ENCODE measurements around the gene ADCY9.

The ADCY9 gene

GRCh38 chr16:3999479-4000325, 116.5 kb downstream of the ADCY9 start:
- peak; percentile 78 for DNase-seq

DNA sequence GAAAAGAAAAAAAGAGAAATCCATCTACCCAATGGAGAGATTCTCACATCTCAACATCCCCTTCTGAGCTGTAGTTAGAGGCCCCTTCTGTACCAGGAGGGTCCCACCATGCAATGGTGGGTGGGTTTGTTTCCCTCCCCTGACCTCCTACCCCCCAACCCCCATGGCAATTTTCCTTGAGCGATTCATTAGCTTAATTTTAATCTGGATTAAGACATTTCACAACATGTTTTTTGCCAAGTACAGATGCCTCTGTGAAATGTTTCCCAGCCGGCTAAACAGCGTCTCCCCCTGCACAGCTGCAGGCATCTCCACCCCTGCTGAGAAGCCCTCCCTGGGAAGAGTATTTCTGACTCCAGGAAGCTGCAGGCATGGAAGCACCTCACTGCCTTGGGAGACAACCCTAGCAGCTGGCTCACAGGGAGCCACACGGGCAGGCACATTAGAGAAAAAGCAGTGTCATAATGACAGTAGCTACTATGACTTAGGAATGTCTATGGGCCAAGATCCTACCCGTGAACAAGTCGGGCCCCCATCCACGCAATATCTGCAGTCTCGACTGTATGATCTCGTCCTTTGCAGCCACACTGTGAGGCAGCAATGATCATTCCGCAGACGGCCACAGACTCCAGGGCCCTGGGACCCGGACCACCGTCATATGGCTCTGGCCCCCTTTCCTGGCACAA, 117.3 kb downstream of the ADCY9 start:
- no peak for DNase-seq

GRCh38 chr16:3997231-3997841, 118.9 kb downstream of the ADCY9 start:
- DNase-seq: no peak

DNA sequence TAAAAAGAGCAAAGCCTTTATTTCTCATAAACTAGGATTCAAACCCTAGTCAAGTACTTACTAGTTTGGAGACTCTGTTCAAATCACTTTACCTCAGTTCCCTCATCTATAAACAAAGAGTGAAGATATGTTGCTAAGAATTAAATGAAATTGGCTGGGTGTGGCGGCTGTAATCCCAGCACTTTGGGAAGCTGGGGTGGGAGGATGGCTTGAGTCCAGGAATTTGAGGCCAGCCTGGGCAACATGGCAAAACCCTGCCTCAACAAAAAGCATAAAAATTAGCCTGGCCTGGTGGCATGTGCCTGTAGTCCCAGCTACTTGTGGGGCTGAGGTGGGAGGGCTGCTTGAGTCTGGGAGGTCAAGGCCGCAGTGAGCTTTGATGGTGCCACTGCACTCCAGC, 121.2 kb downstream of the ADCY9 start:
- DNase-seq: no peak

GRCh38 chr16:3993052-3993785, 123.0 kb downstream of the ADCY9 start:
- DNase-seq: no peak

DNA sequence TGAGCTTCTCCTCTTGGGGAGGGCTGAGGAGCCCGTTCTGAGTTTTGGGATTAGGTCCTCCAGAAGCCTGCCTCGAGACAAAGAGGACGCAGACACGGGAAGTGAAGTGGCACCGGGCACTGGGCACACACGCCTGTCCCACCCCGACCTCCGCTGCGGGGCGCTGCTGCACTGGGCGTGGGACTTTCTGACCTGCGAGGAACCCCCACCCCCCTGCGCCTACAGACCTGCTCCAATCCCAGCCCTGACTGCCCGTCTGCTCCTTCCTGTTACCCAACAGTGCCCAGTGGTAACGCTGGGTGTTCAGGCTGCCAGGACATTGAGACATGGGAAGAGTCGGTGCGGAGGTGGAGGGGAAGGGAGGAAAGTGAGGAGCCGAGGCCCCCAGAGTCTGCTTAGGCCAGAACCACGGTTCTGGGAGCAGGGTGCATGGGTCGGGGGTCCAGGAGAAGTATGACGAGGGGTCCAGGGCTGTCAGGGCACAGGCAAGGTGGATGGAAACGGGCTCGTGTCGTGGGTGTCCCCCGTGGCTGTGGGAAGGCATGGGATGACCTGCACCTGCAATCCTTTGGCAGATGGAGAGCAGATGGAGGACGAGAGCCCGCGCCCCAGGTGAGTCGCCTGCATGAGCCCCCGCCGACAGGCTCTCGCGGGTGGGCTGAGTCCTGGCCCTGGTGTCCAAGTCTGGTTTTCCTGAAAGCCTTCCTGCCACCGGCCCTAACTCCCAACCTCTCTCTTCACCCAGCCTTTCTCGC, 123.8 kb downstream of the ADCY9 start:
- DNase-seq: peak; percentile 67

DNA sequence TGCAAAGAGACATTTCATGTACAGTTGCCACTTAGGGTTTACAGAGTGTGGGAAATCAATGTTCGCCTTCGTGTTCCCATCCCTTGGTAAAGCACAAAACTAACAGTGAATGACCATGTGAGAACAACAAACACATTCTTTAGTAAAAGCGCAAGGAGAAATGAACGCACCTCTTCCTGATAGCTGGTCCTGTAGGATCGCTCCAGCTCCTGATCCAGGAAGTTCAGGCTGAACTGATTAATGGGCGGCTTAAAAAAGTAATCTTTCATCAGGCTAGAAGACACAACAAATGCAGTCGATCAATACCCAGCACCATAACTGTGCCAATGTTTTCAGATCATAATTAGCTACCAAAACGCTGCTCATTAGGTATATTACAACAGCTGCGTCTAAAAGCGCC, 127.4 kb downstream of the ADCY9 start:
- DNase-seq: no peak

- DNase-seq: no peak
Measured at GRCh38 chr16:3988011-3988410, 128.2 kb downstream of the ADCY9 start.

GRCh38 chr16:3987231-3987630, 129.0 kb downstream of the ADCY9 start:
- DNase-seq: no peak

DNA sequence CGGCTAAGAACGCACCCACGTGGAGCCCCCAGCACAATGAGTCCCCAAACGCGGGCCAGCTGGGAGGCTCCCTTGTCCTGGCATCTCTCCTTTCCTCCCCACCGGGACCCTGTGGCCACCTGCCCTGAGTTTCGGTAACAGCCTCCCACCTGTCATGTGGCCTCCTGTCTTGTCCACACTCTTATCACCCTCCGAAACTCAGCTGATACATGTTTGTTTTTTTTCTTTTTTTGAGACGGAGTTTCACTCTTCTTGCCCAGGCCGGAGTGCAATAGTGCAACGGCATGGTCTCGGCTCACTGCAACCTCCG, 130.1 kb downstream of the ADCY9 start:
- no peak for DNase-seq

DNA sequence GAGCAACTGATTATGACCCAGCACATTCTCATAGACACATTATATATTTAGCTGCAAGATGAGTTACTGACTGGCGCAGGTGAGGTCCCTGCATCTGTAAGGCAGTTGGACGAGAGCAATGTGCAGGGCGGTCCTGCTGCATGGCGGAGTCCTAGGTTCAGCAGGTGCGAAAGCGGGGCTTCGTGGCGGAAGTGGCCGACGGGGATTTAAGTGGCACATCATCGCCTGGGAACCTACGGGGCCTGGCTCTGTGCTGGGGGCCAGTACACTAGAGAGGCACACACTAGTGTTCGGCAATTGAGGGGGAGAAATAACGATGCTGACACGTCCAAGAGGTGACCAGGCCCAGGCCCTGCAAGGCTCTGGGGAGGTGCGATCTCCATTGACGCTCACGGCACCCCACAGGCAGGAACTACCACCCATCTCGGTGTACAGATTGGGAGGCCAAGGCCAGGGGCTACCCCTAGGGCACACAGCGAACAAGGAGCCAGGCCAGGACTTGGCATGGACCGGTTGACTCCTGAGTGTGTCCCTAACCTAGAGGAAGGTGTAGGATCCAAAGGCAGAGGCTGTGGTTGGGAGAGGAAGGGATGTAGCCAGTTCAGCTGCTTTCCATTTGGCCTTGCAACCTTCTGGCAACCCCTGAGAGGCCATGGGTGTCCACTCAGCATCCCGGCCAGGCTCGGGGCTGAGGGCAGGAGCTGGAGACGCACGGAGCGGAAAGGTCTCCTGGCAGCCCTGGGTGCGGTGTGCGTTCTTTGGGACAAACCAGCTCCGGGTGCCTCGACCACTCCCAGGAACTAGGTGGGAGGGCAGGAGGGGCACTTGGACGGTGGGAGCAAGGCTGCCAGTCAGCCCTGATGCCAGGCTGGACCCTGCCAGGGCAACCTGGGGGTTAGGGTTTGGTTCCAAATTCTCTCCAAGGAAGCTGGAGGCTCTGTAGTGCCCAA, 131.9 kb downstream of the ADCY9 start:
- DNase-seq: no peak

- peak; percentile 95 for DNase-seq
Measured at GRCh38 chr16:3983081-3983520, 133.1 kb downstream of the ADCY9 start.

DNA sequence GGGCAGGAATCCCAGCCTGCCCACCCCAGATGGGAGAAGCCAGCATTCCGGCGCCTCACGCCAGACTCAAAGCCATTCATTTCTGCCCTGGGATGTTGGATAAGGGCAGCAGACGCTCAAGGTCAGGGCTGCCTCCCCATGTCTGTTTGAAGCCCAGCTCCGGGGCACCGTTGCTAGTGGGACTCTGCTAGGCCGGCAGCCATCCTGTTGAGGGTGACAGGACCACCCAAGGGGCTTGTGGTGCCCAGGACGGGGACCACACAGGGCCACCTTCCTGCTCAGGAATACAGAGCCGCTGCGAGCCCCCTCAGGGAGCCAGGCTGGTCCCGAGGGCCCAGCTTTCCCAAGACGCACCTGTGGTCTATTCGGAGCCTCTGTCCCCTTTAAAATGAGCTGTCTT, 134.0 kb downstream of the ADCY9 start:
- DNase-seq: no peak

- no peak for DNase-seq
Measured at GRCh38 chr16:3980253-3981111, 135.8 kb downstream of the ADCY9 start.

- no peak for DNase-seq
Measured at GRCh38 chr16:3979518-3979917, 136.7 kb downstream of the ADCY9 start.

GRCh38 chr16:3979070-3979469, 137.2 kb downstream of the ADCY9 start:
- no peak for DNase-seq

DNA sequence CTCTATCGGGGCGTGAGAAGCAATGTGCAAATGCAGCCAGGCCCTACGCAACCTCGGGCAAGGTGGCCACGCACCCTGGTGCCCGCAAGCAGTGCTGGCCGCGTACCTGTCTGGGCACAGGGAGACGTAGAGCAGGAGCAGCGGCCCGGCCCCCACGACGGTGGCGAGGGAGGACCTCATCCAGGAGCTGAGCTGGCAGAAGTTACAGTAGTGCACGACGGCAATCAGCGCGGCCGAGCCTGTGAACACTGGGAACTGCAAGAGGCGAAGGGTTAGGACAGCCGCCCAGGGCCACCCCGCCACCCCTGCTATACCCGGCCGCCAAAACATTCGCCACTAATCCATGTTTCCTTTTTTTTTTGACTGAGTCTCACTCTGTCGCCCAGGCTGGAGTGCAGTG, 138.9 kb downstream of the ADCY9 start:
- no peak for DNase-seq

DNA sequence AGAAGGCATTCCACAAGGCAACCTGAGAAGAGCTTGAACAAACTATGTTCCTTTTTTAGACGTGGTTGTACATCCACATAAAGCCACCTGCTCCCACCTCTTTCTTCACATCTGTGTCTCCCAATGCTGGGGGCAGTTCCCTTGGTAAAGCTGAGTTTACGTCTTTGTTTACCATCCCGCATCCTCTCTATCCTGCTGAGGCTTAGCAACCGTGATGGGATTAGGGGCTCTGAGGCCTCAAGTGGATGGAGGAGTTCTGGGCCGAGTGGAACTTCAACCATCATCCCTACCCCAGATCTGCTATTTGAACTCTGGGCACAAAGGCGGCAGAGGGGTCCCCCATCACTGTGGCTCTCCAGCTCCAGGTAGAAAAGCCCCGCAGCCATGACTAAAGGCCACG, 141.5 kb downstream of the ADCY9 start:
- no peak for DNase-seq

DNA sequence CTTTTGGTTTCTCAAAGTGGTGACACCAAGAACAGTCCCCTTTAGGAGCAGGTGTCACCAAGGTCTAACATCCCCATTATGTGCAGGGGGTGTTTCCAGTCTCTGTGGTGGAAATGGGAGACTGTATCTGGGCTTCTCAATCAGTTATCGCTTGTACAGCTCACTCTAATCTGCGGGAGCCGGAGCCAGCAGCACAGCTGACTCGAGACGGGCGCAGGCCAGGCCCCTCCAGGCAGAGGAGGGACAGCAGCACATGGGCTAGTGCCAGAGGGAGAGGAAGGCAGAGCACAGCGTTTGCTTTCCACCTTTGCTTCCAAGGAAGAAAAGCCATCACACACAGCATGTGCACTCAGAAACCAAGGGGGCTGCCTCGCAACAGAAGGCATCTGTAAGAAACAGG, 144.5 kb downstream of the ADCY9 start:
- no peak for DNase-seq

DNA sequence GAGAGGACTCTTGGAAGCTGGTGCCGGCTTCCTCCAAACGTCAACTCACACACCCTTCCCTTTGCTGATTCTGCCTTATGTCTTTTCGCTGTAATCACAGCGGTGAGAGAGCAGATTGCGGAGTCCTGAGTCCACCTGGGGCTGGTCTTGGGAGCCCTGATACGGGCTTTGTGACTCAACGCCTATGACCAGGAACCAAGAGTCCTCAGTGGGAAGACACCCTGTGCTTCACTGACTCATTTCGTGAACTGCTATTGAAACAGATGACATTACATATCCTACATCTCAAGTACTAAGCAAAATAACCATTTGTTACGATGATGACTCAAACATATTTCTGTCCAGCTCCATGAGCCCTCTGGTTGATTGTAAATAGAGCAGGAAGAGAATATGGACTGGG, 145.0 kb downstream of the ADCY9 start:
- no peak for DNase-seq

GRCh38 chr16:3968551-3968950, 147.7 kb downstream of the ADCY9 start:
- no peak for DNase-seq

Measured in islet precursor cell (in vitro differentiated cells).